ENCODE data around the gene BAG1.

DNA sequence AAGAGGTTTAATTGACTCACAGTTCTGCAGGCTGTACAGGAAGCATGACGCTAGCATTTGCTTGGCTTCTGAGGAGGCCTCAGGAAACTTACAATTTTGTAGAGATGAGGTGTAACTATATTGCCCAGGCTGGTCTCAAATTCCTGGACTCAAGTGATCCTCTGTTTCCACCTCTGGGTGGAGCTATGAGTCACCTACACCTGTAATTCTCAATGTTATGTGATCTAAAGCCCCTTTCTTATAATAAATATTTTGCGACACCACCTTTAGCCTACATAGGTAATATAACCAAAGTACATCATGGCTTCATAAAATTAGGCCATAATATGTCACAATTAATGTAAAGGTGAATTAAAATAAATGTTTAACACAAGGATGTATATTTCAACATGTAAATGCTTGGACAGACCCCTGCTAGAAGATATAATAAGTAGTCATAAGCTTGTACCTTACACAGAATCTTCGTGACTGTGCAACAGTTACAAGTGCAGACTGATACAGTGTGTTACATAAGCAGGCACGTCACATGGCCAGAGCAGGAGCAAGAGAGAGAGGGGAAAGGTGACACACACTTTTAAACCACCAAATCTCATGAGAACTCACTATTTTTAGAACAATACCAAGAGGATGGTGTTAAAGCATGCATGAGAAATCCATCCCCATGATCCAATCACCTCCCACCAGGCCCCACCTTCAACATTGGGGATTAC lies 54.3 kb downstream of the BAG1 start:
- TF ChIP-seq, protein P1, sequence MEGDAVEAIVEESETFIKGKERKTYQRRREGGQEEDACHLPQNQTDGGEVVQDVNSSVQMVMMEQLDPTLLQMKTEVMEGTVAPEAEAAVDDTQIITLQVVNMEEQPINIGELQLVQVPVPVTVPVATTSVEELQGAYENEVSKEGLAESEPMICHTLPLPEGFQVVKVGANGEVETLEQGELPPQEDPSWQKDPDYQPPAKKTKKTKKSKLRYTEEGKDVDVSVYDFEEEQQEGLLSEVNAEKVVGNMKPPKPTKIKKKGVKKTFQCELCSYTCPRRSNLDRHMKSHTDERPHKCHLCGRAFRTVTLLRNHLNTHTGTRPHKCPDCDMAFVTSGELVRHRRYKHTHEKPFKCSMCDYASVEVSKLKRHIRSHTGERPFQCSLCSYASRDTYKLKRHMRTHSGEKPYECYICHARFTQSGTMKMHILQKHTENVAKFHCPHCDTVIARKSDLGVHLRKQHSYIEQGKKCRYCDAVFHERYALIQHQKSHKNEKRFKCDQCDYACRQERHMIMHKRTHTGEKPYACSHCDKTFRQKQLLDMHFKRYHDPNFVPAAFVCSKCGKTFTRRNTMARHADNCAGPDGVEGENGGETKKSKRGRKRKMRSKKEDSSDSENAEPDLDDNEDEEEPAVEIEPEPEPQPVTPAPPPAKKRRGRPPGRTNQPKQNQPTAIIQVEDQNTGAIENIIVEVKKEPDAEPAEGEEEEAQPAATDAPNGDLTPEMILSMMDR (IDR thresholded peaks at IDR 0.05), result no peak
- TF ChIP-seq POLR2A (IDR thresholded peaks at IDR 0.05), result no peak
- no peak for TF ChIP-seq POLR2AphosphoS5 (IDR thresholded peaks at IDR 0.05)
